ENCODE results near the gene SETD2.

GRCh38 chr3:47035645-47036044, 128.3 kb downstream of the SETD2 start:
- TF ChIP-seq CTCF (IDR thresholded peaks at IDR 0.05): no peak
- TF ChIP-seq POLR2A (IDR thresholded peaks at IDR 0.05): no peak

Data from right lobe of liver (tissue), 4 donors.